ENCODE measurements around the gene CDK11A.
"Not testable (repeated sequence)": the region's sequence is repeated elsewhere in the genome, so short reads cannot be mapped to it uniquely, and the experiment has no call there.

Gene CDK11A

DNA sequence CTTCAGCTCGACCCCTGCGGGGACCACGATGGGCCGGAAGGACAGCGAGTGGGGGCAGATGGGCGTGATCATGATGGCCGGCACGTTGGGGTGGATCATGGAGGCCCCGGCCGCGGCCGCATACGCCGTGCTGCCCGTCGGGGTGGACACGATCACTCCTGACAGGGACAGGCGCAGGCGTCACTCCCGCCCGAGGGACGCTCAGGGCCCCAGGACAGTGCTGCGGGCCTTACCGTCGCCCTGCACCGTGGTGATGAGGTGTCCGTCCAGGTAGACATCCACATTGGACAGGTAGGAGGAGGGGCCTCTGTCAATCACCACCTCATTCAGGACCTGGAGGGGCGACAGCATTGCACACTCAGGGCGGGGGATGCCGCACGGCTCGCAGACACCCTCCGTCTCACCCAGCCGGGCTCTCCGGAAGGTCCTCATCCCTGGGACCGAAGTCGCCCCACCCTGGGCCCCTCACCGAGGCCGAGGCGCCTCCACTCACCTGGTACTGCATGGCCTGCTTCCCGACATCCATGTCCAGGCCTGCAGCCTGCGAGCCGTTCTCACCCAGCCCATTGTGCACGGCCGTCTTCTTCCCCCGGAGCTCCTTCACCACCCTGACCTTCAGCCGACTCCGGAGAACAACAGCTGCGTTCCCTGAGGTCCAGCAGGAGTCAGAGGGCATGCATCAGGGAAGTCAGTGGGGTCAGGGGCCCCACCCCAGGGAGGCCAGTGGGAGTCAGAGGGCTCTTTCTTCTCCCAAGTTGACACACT, 30.1 kb upstream of the CDK11A start:
- no peak for DNase-seq (ENCODE audit: low read depth in 2 of 2, low spot score in 1 of 2)

- no peak for DNase-seq (ENCODE audit: low read depth in 2 of 2, low spot score in 1 of 2)
Measured at GRCh38 chr1:1753607-1754005, 29.4 kb upstream of the CDK11A start.

DNA sequence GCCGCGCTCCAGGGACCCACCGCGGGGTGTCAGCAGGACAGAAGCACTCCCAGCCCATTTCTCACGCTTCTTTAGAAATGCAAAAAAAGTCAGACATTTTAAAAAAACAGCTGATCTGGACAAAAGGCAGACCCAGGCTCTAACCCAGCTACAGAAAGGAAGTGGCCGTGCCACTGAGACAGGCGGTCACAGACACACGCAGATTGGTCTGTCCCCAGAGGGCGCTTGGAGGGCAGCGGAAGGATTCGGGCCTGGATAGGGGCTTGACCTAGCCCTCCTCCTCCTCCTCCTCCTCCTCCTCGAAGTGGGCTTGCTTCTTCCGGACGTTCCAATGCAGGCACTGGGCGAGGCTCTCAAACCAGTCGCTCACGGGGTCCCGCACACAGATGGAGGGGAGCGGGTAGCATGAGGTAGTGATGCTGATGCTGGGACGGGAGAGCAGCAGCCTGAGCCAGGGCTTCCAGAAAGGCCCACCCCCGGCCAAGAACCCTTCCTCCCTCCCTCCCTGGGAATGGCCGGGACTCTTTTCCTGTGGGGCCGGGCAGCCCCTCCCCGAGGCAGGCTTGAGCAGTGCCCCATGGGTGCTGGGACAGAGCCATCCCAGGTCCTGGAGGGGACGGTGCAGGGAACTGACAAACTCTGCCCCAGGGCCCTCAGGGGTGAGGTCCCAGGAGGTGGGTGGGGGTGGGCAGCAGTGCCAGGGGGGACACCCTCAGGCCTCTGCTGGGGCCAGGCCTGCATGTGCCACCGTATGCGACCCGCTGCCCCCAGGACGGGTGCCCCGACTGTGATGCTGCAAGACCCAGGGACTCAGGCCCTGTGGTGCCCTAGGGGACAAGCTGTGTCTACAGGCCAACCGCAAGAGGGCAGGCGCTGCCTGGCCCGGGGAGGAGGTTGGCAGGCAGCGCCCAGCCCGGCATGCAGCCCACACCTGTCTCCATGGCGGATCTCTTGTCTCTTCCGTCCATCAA, 28.8 kb upstream of the CDK11A start:
- no peak for DNase-seq (ENCODE audit: low read depth in 2 of 2, low spot score in 1 of 2)

DNA sequence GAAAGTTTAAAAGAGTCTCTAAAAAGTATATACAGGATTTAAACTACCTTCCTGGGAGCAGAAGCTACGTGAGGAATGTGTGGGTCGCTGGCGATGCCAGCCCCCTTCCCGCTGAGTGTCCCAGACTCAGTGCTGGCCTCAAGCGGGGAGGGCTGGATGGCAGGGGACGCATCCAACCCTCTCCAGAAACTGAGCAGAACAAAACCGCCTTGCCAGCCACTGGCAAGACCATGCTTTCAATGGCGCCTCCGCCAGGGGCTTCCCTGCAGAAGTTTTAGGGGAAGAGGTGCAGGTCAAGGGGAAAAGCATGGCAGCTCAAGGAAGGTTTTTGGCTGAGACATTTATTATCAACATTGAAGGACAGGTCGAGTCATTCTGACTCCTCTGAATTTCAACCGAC, 28.0 kb upstream of the CDK11A start:
- no peak for DNase-seq (ENCODE audit: low read depth in 2 of 2, low spot score in 1 of 2)

DNA sequence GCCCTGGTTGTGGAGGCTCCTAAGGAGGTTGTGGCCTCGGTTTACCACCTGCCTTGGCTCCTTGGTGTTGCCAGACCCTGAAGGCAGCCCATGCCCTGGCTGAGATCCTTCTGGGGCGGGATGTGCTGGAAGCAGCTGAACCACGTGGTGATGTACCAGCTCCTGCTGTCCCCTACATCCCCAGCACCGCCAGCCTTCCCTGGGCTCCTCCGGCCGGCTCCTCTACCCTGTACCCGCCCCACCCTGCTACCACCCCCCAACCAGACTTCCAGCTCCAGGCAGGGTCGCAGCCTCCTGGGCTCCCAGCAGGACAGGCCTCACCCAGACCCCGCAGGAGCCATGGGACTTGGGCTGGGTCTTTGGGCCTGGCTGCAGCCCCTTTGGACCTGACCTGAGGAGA, 25.8 kb upstream of the CDK11A start:
- not testable (repeated sequence) for DNase-seq (ENCODE audit: low read depth in 2 of 2, low spot score in 1 of 2)

- DNase-seq (ENCODE audit: low read depth in 2 of 2, low spot score in 1 of 2), result no peak
Measured at GRCh38 chr1:1748686-1749321, 24.6 kb upstream of the CDK11A start.

DNA sequence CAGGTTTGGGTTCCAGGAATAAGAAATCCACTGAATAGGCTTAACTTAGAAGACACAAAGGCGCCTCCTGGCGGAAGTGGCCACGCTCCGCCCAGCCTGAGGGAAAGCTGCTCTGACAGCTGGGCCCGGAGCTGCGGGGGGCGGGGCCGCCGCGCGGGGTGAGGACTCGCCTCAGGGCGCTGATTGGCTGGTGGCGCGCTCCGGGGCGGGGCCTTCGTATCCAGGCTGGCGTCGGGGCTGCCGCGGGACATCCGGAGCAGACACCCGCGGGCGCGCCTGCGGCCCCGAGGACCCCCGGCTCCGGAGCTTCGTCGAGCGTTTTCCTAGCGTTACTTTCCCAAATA, 22.4 kb upstream of the CDK11A start:
- DNase-seq (ENCODE audit: low read depth in 2 of 2, low spot score in 1 of 2), result not testable (repeated sequence)

DNA sequence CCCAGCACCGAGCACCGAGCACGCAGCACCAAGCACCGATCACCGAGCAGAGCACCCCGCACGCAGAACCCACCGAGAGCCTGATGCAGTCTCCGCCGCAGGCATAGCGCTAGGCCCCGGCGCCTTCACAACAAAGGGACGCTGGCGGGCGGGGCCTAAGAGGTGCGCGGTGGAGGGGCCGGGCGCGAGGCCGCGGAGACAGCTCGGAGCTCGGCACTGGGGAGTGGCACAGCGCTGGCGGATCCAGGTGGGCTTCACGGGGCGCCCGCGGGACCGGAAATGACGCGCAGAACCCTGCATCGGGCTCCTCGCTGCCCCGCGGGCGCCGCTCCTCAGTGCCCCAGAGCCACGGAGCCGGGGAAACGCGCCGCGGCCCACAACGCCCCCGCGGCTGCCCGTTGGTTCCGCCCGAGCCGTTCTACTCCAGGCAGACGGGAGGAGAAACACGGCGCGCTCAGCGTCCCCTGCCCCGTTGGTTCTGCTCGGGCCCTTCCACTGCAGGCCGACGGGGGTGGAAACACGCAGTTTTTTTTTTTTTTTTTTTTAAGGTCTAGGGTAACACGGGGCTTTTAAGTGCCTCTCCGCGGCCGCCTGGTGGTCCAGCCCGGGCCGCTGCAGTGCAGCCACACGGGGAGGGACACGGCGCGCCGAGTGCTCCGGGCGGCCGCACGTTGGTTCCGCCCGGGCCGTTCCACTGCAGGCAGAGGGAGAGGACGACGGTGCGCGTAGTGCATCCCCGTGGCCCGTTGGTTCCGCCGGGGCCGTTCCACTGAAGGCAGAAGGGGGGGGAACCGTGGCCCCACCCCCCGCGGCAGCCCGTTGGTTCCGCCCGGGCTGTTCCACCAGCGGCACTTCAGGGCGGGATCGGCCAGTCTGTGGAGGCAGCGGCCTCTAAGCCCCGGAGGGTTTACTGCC, 21.8 kb upstream of the CDK11A start:
- DNase-seq (ENCODE audit: low read depth in 2 of 2, low spot score in 1 of 2), result peak; percentile 45 to 77

- not testable (repeated sequence) for DNase-seq (ENCODE audit: low read depth in 2 of 2, low spot score in 1 of 2)
Measured at GRCh38 chr1:1742529-1742928, 18.4 kb upstream of the CDK11A start.

GRCh38 chr1:1741013-1741412, 16.9 kb upstream of the CDK11A start:
- DNase-seq (ENCODE audit: low read depth in 2 of 2, low spot score in 1 of 2), result not testable (repeated sequence)

DNA sequence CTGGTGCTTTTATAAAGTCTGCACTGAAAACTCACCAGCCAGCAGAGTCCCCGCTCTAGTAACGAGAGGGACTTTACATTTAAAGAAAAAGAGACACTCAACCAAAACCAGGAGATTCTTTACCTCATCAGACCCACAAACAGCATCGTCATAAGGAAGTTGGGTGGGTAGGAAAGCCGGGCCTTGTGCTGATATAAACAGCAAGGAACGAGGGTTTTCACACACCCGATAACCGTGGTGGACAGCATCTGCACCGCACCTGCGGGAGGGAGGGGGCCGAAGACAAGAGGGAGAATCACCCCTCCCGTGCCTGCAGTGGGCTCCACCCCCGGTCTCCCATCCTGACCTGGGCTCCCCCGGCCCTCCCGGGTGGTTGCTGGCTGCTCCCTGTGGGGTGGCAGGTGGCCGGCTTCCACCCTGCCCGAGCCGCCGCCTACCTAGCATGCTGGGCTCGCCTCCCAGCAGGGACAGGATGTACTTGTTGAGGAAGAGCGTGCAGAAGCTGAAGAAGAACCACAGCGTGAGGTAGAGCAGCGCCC, 14.7 kb upstream of the CDK11A start:
- not testable (repeated sequence) for DNase-seq (ENCODE audit: low read depth in 2 of 2, low spot score in 1 of 2)

- DNase-seq (ENCODE audit: low read depth in 2 of 2, low spot score in 1 of 2), result not testable (repeated sequence)
Measured at GRCh38 chr1:1737675-1738590, 13.8 kb upstream of the CDK11A start.

- no peak for DNase-seq (ENCODE audit: low read depth in 2 of 2, low spot score in 1 of 2)
Measured at GRCh38 chr1:1732381-1732780, 8.2 kb upstream of the CDK11A start.

DNA sequence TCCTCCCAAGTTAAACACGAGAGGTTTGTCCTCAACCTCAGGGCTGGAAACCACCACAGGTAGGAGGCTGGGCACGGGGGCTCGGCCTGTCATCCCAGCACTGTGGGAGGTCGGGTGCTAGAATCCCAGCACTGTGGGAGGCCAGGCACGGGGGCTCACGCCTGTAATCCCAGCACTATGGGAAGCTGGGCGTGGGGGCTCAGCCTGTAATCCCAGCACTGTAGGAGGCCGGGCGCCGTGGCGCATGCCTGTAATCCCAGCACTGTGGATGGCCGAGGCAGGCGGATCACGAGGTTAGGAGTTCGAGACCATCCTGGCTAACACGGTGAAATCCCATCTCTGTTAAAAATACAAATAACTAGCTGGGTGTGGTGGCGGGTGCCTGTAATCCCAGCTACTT, 6.7 kb upstream of the CDK11A start:
- no peak for DNase-seq (ENCODE audit: low read depth in 2 of 2, low spot score in 1 of 2)

DNA sequence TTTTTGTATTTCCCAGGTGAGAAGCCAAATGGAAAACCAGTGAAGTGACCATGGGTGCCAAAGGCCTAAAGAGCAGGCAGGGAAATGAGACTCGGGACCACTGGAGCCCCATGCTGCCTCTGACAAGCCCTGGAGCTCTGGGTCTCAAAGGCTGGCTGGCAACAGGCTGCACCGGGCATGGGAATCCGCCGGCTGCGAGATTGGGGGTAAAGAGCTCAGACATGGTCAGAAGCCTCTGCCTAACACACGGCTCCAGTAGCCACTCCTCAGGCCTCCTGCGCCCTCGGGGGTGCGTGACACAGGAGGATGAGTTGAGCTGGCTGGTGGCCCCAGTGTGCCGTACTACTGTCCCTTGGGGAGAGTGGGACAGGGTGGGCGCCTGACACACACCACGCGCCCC, 6.1 kb upstream of the CDK11A start:
- not testable (repeated sequence) for DNase-seq (ENCODE audit: low read depth in 2 of 2, low spot score in 1 of 2)

- DNase-seq (ENCODE audit: low read depth in 2 of 2, low spot score in 1 of 2), result not testable (repeated sequence)
Measured at GRCh38 chr1:1729116-1729816, 5.1 kb upstream of the CDK11A start.

DNA sequence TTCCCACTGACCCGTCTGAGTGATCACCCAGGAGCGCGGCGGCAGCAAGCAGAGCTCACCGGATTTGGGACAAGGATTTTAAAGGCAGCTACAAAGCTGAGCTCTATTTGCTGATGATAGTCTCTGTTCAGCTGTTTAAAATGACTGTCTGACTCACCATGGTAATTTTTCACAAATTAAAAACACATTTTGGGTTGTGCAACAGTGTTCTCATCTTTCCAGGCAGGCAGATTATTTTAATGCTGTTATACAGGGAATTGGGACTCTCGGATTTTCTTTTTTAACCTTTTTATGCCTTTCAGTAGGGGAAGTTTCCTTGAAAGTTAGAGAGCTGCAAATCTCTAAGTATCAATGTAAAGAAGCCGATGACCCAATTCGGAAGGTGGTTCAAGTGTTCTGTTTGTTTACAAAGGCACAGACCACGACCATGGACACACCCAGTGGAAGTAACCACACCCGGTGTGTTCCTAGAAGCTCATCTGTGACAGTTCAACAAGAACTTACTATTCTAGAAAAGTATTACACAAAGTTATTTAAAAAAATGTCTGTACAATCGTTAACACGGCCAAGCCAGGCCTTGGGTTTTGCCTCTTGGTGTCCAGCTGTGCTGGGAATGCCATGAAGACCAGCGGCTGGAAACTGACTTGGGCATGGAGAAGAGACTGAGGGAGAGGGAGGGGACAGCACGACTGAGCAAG, 4.3 kb upstream of the CDK11A start:
- not testable (repeated sequence) for DNase-seq (ENCODE audit: low read depth in 2 of 2, low spot score in 1 of 2)

DNA sequence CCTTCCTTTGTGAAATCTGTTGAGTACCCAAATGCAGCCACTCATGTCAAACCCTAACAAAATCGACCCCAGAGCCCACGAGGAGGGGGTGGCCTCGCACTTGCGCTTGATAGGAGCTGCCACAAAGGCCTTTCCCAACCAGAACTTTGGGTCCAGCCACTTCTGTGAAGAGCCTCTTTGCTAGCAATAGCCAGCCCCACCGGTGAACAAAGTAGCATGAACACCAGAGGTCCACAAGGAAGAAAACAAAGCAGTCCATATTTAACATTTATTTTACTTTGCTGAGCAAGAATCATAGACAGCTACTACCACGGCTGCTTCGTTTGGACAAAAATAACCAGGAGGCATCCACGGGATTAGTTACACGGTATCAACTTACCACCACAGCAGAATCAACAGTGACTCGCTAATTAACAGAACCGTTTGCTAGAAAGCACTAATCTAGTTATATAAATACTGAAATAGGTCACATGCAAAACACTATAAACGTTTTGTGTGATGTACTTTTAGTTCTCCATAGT, 3.0 kb upstream of the CDK11A start:
- not testable (repeated sequence) for DNase-seq (ENCODE audit: low read depth in 2 of 2, low spot score in 1 of 2)

All from stimulated activated CD8-positive, alpha-beta memory T cell treated with anti-CD3 and anti-CD28 coated beads, Interleukin-4, amount 100 ng/mL, for 4 hours (primary cell).